HK-2 (cell line): Measurements from ENCODE around the gene BRMS1L.
A peak's percentile ranks its signal among the peaks of the same experiment; 100 is the strongest.

Source experiments
- DNase-seq: peaks from one replicate; pipeline ENCODE4 v3.0.0-alpha.2; 2018; ENCODE audit not compliant: unreplicated experiment

Gene BRMS1L

GRCh38 chr14:35865611-35866324 lies 39.6 kb downstream of the BRMS1L start:
- DNase-seq: no peak

GRCh38 chr14:35866595-35867279 lies 40.6 kb downstream of the BRMS1L start:
- no peak for DNase-seq

- DNase-seq: no peak
Measured at GRCh38 chr14:35867280-35867629, 41.1 kb downstream of the BRMS1L start.

- no peak for DNase-seq
Measured at GRCh38 chr14:35875296-35875695, 49.2 kb downstream of the BRMS1L start.

- DNase-seq: no peak
Measured at GRCh38 chr14:35877276-35877675, 51.1 kb downstream of the BRMS1L start.

GRCh38 chr14:35878272-35879150 lies 52.4 kb downstream of the BRMS1L start:
- DNase-seq: peak; percentile 32

GRCh38 chr14:35879151-35879648 lies 53.1 kb downstream of the BRMS1L start:
- DNase-seq: no peak

- DNase-seq: no peak
Measured at GRCh38 chr14:35879654-35880249, 53.6 kb downstream of the BRMS1L start.

GRCh38 chr14:35881280-35881679 lies 55.1 kb downstream of the BRMS1L start:
- DNase-seq: no peak

- DNase-seq: no peak
Measured at GRCh38 chr14:35883677-35884293, 57.6 kb downstream of the BRMS1L start.

GRCh38 chr14:35890308-35890707 lies 64.2 kb downstream of the BRMS1L start:
- DNase-seq: no peak

- no peak for DNase-seq
Measured at GRCh38 chr14:35895256-35895655, 69.1 kb downstream of the BRMS1L start.

- DNase-seq: no peak
Measured at GRCh38 chr14:35897616-35898111, 71.5 kb downstream of the BRMS1L start.

- DNase-seq: no peak
Measured at GRCh38 chr14:35898217-35898775, 72.2 kb downstream of the BRMS1L start.

GRCh38 chr14:35900741-35901140 lies 74.6 kb downstream of the BRMS1L start:
- no peak for DNase-seq

- DNase-seq: no peak
Measured at GRCh38 chr14:35909665-35910064, 83.5 kb downstream of the BRMS1L start.

- no peak for DNase-seq
Measured at GRCh38 chr14:35910191-35910590, 84.1 kb downstream of the BRMS1L start.

GRCh38 chr14:35911097-35911496 lies 85.0 kb downstream of the BRMS1L start:
- no peak for DNase-seq

GRCh38 chr14:35915185-35915584 lies 89.0 kb downstream of the BRMS1L start:
- DNase-seq: no peak

- no peak for DNase-seq
Measured at GRCh38 chr14:35915775-35916174, 89.6 kb downstream of the BRMS1L start.
